Gastrocnemius medialis (tissue), 4 donors: ENCODE measurements around the gene MNAT1. TPM values are rescaled to one million over a fixed set of nuclear protein-coding genes. Genes with fewer than 3 reads are reported as not detected.
A peak's percentile ranks its signal among the peaks of the same experiment; 100 is the strongest.

Experiments used
- ATAC-seq, 2 donors: fragments of 150-250 bp; one replicate each; pipeline ENCODE4 v1.9.1; 2016
- DNase-seq, 2 donors: peaks; one replicate each; pipeline ENCODE4 v3.0.0-alpha.2; 2019
- H3K27ac ChIP-seq, 4 donors: fragments of 200-600 bp; sonication (generic); 1 replicate in 1 of 4; 2 replicates in 3 of 4; pipeline ENCODE4 v1.5.1; 2016 to 2018; ENCODE audit warnings: mild to moderate bottlenecking in 2 of 4, moderate library complexity in 1 of 4
- H3K27me3 ChIP-seq, 3 donors: fragments of 200-600 bp; sonication (generic) in 2 of 3; 1 replicate in 1 of 3; 2 replicates in 2 of 3; pipeline versions ENCODE4 v1.5.1 to v1.6.0; 2016 to 2019; ENCODE audit warnings: mild to moderate bottlenecking in 1 of 3, moderate library complexity in 1 of 3
- H3K36me3 ChIP-seq, 2 donors: fragments of 200-600 bp; sonication (generic) in 1 of 2; one replicate each; pipeline ENCODE4 v1.5.1; 2017 to 2018
- H3K4me1 ChIP-seq, 2 donors: fragments of 200-600 bp; sonication (generic) in 1 of 2; one replicate each; pipeline ENCODE4 v1.5.1; 2016 to 2017; ENCODE audit warnings: mild to moderate bottlenecking in 2 of 2
- H3K4me3 ChIP-seq, 4 donors: fragments of 200-600 bp; sonication (generic) in 3 of 4; 1 replicate in 1 of 4; 2 replicates in 3 of 4; pipeline ENCODE4 v1.5.1; 2016 to 2019; ENCODE audit warnings: mild to moderate bottlenecking in 2 of 4
- H3K9me3 ChIP-seq, 3 donors: fragments of 200-600 bp; sonication (generic) in 2 of 3; 1 replicate in 1 of 3; 2 replicates in 2 of 3; pipeline ENCODE4 v1.5.1; 2016 to 2019
- CTCF ChIP-seq, 5 experiments: fragments of 450-650 bp in 3 of 5; fragments of 200-600 bp in 2 of 5; sonication (generic) in 2 of 5; IDR thresholded peaks in 4 of 5; conservative IDR thresholded peaks in 1 of 5; 1 replicate in 4 of 5; 2 replicates in 1 of 5; pipeline ENCODE4 v1.5.1; 2016 to 2019; ENCODE audit warnings: antibody characterized with exemption in 5 of 5, mild to moderate bottlenecking in 3 of 5, moderate library complexity in 3 of 5
- POLR2A ChIP-seq, 2 donors: fragments of 450-650 bp; IDR thresholded peaks; one replicate each; pipeline ENCODE4 v1.6.1; 2017; ENCODE audit warnings: antibody characterized with exemption in 2 of 2, mild to moderate bottlenecking in 2 of 2, moderate library complexity in 2 of 2
- in situ Hi-C, 4 donors: fragments of 200-750 bp; cut with MboI; loops; one replicate each; pipeline versions ENCODE4 v1.15.0 to v1.8.0; 2017; ENCODE audit warnings: low sequenced_read_pairs in 4 of 4
- intact Hi-C: fragments of 100-400 bp; cut with DNase I; formaldehyde crosslinking; loops from one replicate; pipeline ENCODE4 v1.15.1; 2023; ENCODE audit warnings: low total_unique reads
- total RNA-seq, 4 donors: library from RNA; depleted of rRNA; stranded (reverse); fragments of >200 nt; gene quantifications; one replicate each; pipeline versions ENCODE4 v1.1.0 to v1.2.3, GENCODE V29; 2016

The MNAT1 gene
- total RNA-seq, 4 donors from 2014 or later, result 50.1 to 69.2 (median 62.0) TPM

GRCh38 chr14:60700598-60700997 lies 34.0 kb upstream of the MNAT1 start:
- Histone ChIP-seq H3K4me3 (no peak overlapping the region), H3K27ac (no peak overlapping the region), H3K9me3 (peaks cover 0 to 7% (median 0%) of the 10 kb centered on the region in 3 donors), H3K4me1 (no peaks in the 10 kb centered on the region), H3K27me3 (no peaks in the 10 kb centered on the region), H3K36me3 (no peaks in the 10 kb centered on the region)
- intact Hi-C loops (no loop called here), in situ Hi-C loops (no loop called here)
- no peak for ATAC-seq
- TF ChIP-seq POLR2A (IDR thresholded peaks at IDR 0.05), result no peak
- TF ChIP-seq CTCF (IDR thresholded peaks at IDR 0.05 in 4 of 5, conservative IDR thresholded peaks at IDR 0.05 in 1 of 5), result no peak
- no peak for DNase-seq

- no peak overlapping the region for H3K4me3 ChIP-seq
- no peak overlapping the region for H3K27ac ChIP-seq
- no peak for ATAC-seq
- no peaks in the 10 kb centered on the region for H3K27me3 ChIP-seq
- H3K9me3 ChIP-seq, result peaks cover 0 to 7% (median 0%) of the 10 kb centered on the region in 3 donors
- intact Hi-C loops (no loop called here), in situ Hi-C loops (no loop called here)
- no peak for TF ChIP-seq CTCF (IDR thresholded peaks at IDR 0.05 in 4 of 5, conservative IDR thresholded peaks at IDR 0.05 in 1 of 5)
- TF ChIP-seq POLR2A (IDR thresholded peaks at IDR 0.05), result no peak
- no peaks in the 10 kb centered on the region for H3K36me3 ChIP-seq
- H3K4me1 ChIP-seq, result no peaks in the 10 kb centered on the region
- DNase-seq, result no peak
Measured at GRCh38 chr14:60705100-60705499, 29.5 kb upstream of the MNAT1 start.

GRCh38 chr14:60707858-60708257 lies 26.7 kb upstream of the MNAT1 start:
- in situ Hi-C loops, result no loop called here
- intact Hi-C loops, result no loop called here
- ATAC-seq, result no peak

DNA sequence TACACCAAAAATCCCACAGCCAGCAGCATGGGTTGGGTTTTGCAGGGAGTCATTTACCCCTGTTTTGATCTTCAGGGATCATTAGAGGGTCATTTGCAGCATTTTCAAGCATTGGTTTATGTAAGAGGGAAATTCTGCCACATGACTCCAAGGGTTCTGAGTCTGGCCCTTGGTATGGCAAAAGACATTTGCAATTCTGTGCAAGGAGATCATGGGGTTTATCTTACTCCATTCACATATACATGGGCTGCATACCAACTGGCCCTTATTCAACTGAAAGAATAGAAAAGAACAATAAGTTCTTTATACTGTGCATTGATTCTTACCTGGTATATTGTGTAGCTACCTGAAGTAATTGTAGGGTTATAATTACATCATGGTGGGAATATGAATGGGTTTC lies 24.1 kb upstream of the MNAT1 start:
- no peaks in the 10 kb centered on the region for H3K9me3 ChIP-seq
- peaks cover 11 to 20% of the 10 kb centered on the region in 2 donors for H3K4me1 ChIP-seq
- no peaks in the 10 kb centered on the region for H3K36me3 ChIP-seq
- ATAC-seq (no peak), DNase-seq (no peak)
- no peak for TF ChIP-seq CTCF (IDR thresholded peaks at IDR 0.05 in 4 of 5, conservative IDR thresholded peaks at IDR 0.05 in 1 of 5)
- no peak for TF ChIP-seq POLR2A (IDR thresholded peaks at IDR 0.05)
- no peak overlapping the region for H3K27ac ChIP-seq
- H3K4me3 ChIP-seq, result no peak overlapping the region
- no peaks in the 10 kb centered on the region for H3K27me3 ChIP-seq
- in situ Hi-C loops (loop anchor here in 1 of 4 donors (10.0 kb wide), 1 partner anchor 274 kb away; the partner anchor contains the start of genes SLC38A6 and TRMT5), intact Hi-C loops (no loop called here)

More at GRCh38 chr14:60707858-60708257, 26.7 kb upstream of the MNAT1 start:
- no peak for DNase-seq
- Histone ChIP-seq H3K4me3 (no peak overlapping the region), H3K9me3 (no peaks in the 10 kb centered on the region), H3K27me3 (no peaks in the 10 kb centered on the region), H3K36me3 (no peaks in the 10 kb centered on the region), H3K27ac (no peak overlapping the region), H3K4me1 (peaks cover 3% of the 10 kb centered on the region in 2 donors)
- TF ChIP-seq CTCF (IDR thresholded peaks at IDR 0.05 in 4 of 5, conservative IDR thresholded peaks at IDR 0.05 in 1 of 5) (no peak), POLR2A (IDR thresholded peaks at IDR 0.05) (no peak)

DNA sequence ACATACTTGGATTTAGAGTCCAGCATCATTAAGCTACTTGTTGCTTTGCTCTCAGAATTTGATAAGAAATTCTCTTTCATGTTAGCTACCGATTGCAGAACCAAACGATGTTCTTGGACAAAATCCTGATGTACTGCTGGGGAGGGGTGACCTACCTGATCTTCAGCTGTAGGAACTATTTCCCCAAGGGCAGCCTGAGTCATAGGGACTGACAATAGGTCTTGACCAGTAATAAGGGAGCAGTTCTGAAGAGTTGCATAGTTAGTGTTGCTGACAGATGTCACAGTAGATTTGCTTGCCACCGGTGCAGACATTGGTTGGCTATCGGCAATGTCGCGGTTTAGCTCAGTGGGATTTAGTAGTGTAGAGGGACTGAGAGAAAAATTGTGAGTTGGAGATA lies 21.0 kb upstream of the MNAT1 start:
- H3K36me3 ChIP-seq, result peaks cover 0 to 13% of the 10 kb centered on the region in 2 donors
- no peaks in the 10 kb centered on the region for H3K9me3 ChIP-seq
- H3K27ac ChIP-seq, result peak overlapping the region in 1 of 4 donors; percentile 41
- TF ChIP-seq POLR2A (IDR thresholded peaks at IDR 0.05) (no peak), CTCF (IDR thresholded peaks at IDR 0.05 in 4 of 5, conservative IDR thresholded peaks at IDR 0.05 in 1 of 5) (no peak)
- no peak for DNase-seq
- in situ Hi-C loops (loop anchor here in 1 of 4 donors (10.0 kb wide), 1 partner anchor 271 kb away; the partner anchor contains the start of genes SLC38A6 and TRMT5), intact Hi-C loops (no loop called here)
- no peak overlapping the region for H3K4me3 ChIP-seq
- ATAC-seq, result no peak
- peaks cover 17 to 23% of the 10 kb centered on the region in 2 donors for H3K4me1 ChIP-seq
- H3K27me3 ChIP-seq, result no peaks in the 10 kb centered on the region
